Measurements from ENCODE around the gene HYCC1.

Gene HYCC1

DNA sequence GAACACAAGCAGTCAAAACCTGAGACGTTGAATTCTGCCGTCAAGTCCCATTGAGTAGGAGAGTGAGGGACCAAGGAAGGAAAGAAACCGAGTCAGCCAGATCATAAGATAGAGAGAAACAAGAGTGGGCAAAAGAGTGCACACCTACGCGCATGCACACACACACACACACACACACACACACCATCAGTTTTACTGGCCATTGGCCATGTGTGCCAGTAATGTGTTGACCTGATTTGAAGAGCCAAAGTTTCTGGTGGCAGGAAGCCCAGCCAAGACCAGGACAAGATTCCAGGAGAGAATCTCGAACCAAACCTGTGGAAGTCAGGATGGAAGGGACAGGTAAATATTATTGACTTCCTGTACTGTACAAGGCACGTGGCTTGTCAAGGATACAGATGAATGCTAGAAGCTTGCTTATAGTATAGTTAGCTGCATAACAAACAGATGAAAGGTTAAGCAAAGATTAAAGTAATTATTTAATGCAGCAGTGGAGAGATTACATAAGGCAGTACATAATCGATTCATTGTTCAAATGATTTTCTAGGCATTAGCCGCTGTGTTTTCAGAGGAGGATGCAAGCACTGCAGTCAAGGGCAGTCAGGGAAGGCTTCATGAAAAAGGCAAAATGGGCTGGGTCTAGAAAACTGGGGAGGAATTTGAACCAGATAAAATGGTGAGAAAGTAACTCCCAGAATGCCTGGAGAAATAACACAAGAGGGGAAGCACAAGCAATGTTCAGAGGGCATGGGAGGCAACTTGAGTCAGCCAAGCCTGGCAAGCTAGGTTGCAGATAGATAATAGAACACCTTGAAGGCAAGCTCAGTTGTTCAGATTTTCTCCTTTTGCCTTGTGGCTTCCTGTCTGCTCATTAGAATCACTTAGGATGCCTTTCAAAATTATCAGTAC lies 2.7 kb upstream of the HYCC1 start:
- DNase-seq = no peak

DNA sequence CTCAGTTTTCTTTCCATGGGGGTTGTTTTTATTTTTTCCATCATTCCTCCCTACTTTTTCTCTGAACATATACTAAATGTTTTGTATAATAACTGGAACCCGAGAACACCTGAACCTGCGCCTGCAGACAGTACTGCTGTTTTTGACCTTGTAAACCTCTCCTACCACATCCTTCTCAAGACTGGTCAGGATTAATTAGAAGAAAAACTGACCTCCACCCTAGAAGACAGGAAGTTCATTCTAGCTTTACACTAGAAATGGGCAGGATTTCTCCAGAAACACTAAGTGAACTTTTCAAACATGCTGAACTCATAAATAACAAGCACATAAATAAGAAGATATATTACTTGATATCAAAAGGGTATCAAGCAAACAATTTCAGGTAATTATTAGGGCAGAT lies 751 bp upstream of the HYCC1 start:
- DNase-seq = no peak

DNA sequence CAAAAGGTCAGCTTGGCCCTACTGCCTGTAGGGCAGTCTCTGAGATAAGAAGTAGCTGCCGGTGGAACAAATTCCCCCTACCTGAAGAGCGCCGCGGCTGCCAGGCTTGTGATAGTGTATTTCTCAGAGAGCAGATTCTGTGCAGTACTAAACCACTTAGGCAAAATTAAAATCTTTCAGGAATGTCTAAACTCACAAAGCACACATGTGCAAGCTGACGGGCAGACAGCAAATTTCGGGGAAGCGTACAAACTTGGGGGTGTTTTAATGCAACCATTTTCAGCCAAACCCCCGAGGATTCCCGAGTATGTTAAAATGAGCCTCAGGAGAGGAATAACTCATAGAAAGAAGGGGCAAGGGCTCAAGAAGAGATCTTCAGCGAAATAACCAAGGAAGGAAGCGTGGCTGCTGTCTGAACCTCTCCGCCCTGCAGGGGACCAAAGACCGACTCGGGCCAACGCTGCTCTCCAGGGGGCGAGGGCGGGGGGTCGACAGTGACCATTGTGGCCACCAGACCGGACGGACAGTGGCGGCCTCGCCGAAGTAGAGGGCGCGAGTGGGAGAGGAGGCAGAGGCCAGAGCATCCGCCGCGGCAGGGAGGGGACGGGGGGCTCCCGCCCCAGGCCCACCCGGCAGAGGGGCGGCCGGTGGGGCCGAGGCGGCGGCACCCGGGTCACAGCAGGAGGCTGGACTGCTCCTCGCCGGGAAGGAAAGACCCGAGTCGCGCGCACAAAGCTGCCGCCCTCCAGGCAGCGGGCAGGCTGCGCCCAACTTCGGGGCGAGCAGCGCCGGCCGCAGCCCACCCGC lies 819 bp downstream of the HYCC1 start:
- DNase-seq = peak; percentile 10

- DNase-seq = no peak
Observed at GRCh38 chr7:23012186-23012585, 1.7 kb downstream of the HYCC1 start.

DNA sequence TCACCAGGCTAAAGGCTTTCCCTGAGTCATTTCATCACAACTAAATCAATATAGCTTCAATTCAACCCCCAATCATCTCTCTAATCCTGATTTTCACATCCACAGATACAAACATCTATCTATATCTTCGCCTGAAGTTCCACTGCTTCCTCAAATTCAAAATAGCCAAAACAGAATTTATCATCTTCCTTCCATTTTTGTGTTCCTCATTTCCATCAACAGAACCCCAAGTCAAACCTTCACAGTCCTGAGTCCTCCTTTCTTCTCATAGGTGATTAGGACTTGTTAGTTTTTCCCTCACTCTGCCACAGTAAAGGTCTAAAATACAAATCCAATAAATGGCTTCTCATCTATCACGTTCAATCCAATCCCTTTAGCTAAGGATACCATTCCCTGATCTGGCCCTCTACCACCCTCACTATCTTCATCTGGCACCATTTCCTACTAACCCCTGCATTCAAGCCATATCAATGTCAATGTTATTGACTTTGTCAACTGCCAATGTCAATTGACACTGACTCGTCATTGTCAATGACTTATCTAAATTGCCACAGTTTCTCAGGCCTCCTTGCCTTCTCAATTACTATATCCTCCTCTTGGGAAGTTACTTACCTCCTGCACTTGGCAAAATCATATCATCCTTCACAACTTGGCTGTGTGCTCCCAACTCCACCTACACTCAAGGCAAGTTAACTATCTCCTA lies 2.6 kb downstream of the HYCC1 start:
- no peak for DNase-seq

DNA sequence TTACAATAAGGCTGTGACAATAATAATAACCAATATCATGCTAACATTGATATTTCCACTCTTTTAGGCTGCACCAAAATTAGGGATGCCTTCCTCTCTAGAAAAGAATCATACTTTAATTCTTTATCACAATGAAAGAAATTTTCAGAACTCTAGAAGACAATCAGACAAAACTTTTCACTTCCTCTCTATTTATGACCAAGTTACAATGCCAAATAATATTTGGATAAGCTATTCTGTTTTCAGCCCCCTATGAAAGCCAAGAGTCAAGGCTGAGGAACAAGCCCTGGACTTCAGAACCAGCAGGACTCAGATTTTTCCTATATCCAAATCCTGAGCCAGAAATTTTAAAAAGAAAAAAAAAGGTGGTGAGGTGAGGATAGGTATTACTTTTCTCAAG lies 4.6 kb downstream of the HYCC1 start:
- DNase-seq = no peak

GRCh38 chr7:23004247-23004520 lies 9.7 kb downstream of the HYCC1 start:
- DNase-seq = no peak

- DNase-seq = no peak
Observed at GRCh38 chr7:23003505-23004246, 10.3 kb downstream of the HYCC1 start.

GRCh38 chr7:23002698-23003097 lies 11.2 kb downstream of the HYCC1 start:
- no peak for DNase-seq

- no peak for DNase-seq
Observed at GRCh38 chr7:23001610-23002009, 12.3 kb downstream of the HYCC1 start.

GRCh38 chr7:23000597-23001360 lies 13.2 kb downstream of the HYCC1 start:
- DNase-seq = no peak

GRCh38 chr7:22998519-22998896 lies 15.4 kb downstream of the HYCC1 start:
- no peak for DNase-seq

DNA sequence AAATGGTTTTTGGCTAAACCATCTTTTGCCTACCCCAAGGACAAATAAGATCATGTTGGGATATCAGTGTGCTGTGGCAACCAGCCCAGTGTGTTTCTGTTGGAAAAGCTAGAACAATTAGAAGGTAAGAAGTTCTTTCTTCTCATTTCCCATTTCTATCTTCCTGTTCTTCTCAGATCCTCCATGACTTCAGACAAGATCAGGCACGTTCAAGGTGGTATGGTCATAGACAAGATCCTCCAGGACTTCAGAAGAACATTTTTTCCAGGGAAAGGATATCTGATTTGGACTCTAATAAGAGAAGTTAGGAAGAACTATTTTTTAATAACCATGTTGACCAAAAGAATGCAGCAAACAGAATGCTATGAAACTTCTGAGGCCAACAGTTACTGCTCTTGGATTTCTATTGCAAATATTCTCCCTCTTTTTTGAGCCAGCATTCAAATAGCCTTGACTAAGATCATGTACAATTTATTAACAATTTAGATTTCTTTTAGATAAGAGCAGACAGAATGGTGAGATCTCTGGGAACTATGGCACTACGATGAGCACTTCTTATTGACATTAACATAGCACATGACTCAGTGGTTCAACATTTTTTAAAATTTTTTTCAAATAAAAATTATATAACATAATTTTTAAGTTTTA lies 15.9 kb downstream of the HYCC1 start:
- no peak for DNase-seq

GRCh38 chr7:22996470-22996869 lies 17.5 kb downstream of the HYCC1 start:
- DNase-seq = no peak

- DNase-seq = no peak
Observed at GRCh38 chr7:22995011-22995410, 18.9 kb downstream of the HYCC1 start.

DNA sequence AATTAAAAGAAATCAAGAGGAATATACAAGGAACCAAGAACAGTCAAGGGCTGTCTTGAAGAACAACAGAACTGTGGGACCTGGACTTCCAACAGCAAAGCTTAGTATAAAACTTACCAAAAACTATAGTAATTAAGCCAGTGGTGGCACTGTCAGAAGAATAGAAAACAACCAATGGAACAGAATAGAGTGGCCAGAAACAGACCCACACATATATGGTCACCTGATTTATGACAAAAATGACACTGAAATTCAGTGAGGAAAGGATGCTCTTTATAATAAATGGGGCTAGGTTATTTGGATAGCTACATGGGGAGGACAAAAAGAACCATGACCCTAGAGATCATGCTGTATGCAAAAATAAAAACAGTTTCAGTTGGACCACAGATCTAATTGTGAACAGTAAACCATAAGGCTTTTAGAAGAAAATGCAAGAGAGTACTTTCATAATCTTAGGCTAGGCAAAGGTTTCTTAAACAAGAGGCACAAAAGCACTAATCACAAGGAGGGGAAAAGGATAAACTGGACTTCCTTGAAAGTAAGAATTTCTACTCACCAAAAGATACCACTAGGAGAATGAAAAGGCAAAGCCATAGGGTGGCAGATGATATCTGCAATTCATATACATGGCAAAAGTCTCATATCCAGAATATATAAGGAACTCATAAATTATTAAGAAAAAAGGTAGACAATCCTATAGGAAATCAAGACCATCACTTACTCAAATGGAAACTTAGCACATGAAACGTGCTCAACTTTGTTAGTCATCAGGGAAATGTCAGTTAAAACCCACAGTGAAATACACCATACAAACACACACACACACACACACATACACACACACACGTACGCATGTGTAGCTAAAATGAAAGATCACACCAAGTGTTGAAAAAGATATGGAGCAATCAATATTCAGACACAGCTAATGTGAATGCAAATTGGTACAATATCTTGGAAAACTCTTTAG lies 20.8 kb downstream of the HYCC1 start:
- peak; percentile 12 for DNase-seq

GRCh38 chr7:22990588-22990949 lies 23.4 kb downstream of the HYCC1 start:
- DNase-seq = no peak

GRCh38 chr7:22989643-22990587 lies 24.0 kb downstream of the HYCC1 start:
- no peak for DNase-seq

- DNase-seq = no peak
Observed at GRCh38 chr7:22985436-22985835, 28.5 kb downstream of the HYCC1 start.

Data from stimulated activated CD4-positive, alpha-beta T cell treated with anti-CD3 and anti-CD28 coated beads, Interleukin-4, amount 100 ng/mL, for 1 hour (primary cell).